HG03066 (cell line): ENCODE measurements around the gene MON1A.
"Not testable (repeated sequence)": the region's sequence is repeated elsewhere in the genome, so short reads cannot be mapped to it uniquely, and the experiment has no call there.

ENCODE experiments used
- ATAC-seq: cut with Tn5 transposase; IDR thresholded peaks from one replicate; pipeline ENCODE4 v1.9.1; 2021; ENCODE audit warnings: low read depth; ENCODE audit not compliant: unreplicated experiment

The MON1A gene

GRCh38 chr3:49924683-49925082 is 4.9 kb downstream of the MON1A start:
- ATAC-seq: no peak

DNA sequence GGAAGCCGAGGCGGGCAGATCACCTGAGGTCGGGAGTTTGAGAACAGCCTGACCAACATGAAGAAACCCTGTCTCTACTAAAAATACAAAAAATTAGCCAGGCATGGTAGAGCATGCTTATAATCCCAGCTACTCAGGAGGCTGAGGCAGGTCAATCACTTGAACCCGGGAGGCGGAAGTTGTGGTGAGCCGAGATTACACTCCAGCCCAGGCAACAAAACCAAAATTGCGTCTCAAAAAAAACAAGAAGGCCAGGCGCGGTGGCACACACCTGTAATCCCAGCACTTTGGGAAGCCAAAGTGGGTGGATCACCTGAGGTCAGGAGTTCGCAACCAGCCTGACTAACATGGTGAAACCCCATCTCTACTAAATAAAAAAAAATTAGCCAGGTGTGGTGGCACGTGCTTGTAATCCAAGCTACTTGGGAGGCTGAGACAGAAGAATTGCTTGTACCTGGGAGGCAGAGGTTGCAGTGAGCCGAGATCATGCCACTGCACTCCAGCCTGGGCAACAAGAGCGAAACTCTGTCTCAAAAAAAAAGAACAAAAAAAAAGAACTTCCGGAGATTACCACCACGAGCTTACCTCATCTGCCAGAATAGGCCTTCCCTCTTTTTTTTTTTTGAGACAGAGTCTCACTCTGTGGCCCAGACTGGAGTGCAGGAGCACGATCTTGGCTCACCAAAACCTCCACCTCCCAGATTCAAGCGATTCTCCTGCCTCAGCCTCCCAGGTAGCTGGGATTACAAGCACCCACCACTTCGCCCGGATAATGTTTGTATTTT is 11.6 kb downstream of the MON1A start:
- not testable (repeated sequence) for ATAC-seq

DNA sequence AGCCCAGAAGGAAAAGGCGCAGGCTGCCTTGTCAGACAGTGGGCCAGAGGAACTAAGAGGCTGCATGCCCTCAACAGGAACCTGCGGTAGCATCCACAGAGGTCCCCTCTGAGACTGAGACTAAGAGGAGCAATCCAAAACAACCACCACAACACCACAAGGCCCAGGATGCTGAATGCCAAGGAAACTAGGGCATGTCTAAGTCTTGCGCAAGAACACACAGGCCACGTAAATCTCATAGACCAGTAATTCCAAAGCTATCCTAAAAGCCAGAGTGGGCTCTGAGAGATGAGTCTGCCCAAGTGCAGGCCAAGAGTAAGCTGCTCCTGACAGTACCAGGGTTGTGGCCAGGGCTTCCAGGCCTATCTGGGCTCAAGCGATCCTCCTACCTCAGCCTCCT is 12.9 kb downstream of the MON1A start:
- ATAC-seq: no peak

GRCh38 chr3:49914906-49915305 is 14.7 kb downstream of the MON1A start:
- no peak for ATAC-seq

GRCh38 chr3:49912881-49913281 is 16.7 kb downstream of the MON1A start:
- no peak for ATAC-seq

- ATAC-seq: no peak
These were observed 18.0 kb downstream of the MON1A start for GRCh38 chr3:49911611-49912010.

DNA sequence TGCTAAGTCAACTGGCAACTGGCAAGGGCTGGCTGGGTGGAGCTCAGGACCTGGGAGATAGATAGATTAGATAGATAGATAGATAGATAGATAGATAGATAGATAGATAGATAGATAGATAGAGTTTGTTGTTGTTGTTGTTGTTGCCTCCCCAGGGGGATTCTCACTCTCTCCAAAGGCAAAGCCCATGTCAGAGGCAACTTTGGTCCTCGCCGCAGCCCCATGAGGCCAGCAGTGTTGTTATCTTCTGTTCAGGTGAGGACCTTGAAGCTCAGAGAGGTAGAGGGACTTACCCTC is 18.5 kb downstream of the MON1A start:
- ATAC-seq: no peak

DNA sequence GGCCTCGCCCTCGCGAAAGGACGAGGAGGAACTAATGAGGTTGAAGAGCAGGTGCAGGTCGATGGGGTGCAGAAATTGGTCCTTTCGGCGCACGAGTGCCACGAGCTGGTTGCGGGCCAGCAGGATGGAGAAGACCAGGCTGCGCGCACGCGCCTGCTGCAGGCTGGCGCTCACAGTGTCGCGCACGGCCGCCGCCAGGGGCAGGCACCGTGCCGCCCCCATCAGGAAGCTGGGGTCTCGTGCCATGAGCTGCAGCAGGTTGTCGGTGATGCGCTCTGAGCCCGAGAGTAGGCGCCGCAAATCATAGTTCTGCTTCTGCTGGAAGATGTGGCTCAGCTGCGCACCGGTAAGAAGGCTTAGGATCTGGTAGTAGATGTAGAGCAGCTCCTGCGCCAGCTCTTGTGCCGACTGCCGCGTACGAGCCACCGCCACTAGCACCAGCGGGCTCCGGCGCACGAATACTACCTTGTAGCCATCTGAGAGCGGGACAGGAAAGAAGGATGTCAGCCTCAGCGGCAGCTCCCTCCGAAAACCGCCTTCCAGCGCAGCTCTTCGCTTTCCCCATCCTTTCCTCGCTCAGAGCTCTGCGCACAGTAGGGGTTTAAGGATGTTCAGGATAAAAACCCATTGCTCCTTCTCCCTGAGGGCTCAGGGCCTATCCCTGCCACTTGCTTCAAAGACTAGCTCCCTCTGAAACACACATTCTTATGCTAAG is 19.0 kb downstream of the MON1A start:
- no peak for ATAC-seq

DNA sequence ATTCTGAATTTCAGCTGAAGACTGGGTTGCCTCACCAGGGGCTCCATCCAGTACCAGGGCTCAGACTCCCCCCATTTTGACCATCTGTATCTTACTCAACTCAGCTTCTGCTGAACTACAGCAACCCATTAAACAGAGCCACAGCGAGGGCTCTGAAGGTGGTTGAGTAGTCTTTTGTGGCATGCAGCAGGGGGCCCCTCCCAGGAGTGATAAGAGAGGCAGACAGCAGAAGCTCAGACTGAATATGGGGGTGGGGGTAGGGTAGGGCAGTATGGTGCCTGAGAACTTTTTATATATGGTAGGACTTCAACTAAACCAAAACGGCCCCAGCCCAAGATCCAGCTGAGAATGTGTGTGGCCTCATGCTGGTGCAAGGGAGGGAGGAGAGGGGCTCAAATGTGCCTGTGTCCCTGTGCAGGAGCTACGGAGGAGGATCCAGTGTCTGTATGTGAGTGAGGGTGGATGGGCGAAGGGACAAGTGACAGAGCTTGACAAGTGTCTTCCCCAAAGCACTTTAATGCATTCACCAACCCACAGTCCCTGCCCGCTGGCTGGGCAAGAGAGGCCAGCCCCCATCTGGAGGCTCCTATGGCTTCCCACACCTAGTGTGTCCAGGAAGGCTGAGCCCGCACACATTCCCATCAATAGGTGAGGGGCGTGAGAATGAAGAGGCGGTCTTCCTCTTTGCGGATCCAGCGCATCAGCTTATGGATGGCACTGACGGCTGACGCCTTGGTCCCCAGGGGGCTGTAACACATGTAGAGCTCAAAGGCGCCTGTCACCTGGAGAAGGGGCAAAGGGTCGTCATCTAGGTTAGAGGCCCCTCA is 21.0 kb downstream of the MON1A start:
- ATAC-seq: no peak

DNA sequence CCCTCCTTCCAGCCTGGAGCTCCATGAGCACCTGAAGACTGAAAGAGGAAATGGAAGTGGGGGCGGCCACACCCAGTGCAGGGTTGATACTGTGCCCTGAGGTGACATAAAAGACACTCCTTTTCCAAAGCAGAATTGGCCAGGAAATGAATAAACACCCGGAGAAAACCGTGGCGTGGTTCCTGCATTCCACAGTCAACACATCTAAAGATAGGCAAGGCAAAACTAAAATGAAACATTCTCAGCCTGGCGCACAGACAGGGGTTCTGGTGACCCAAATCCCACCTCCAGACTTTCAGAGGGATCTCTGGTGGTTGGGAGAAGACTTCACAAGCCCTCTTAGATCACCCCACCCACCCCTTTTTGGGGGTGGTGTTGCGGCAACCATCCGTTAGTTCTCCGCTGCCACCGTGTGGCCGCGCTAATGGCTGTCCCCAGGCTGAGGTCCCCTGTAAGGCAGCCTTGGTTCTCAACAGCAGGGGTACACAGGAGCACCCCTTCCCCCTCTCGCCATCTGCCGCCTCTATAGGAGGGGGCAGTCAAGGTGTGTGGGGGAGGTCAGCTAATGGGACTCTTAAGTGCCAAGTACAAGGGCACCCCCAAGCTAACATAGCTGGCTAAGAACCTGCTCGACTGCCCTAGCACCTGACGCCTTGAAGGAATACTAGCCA is 23.4 kb downstream of the MON1A start:
- ATAC-seq: no peak

DNA sequence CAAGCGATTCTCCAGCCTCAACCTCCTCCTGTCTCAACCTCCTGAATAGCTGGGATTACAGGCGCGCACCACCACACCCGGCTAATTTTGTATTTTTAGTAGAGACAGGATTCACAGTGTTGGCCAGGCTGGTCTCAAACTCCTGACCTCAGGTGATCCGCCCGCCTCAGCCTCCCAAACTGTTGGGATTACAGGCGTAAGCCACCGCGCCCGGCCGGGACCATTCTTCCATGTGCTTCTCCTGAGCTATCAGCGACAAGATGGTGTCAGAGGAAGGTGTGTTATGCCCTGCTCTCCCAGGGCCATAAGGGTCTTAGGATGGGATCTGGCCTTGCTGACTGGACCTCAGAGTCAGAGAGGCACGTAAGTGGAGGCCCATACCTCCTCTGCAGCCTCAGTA is 25.2 kb downstream of the MON1A start:
- ATAC-seq: not testable (repeated sequence)

DNA sequence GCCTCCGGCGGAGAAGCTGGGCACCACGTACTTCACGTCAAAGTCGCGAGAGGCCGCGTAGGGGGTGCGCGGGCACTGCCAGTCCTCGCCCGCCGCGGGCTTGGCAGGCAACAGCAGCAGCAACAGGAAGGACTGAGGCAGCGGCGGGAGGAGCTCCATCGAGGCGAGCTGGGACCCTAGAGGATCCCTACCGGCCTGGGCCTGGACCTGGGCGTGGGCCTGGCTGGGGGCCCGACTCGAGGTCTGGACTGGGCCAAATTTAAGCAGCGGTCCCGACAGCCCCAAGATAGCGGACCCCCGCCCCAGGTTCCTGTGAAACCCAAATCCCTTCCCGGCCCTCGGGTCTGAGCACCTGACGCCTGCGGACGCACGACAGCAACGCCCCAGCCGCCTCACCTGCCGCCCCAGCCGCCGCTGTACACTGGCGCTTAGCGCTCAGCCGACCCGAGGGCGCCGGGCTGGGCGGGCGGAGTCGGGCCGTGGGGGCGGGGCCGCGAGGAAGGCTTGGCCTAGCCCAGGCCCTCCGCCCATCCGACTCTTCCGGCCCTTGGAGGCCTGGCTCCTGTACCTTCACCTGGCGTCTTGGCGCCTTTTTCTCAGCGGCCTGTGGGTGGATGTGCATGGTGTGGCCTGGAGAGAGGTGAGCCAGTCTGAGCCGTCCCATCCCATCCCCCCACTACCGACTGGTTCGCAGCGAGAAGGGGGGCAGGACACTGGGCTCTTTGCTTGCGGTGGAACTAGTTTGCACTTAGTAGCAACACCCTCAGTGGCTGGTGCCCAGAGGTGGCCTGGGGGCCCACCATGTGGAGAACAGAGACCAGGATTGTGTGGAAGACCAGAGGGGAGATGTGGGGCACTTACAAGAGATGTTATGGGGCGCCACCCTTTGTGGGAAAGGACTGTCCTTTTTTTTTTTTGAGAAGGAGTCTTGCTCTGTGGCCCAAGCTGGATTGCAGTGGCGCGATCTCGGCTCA is 25.9 kb downstream of the MON1A start, which contains the start of gene MST1R:
TSS of gene MST1R (minus strand) at position 423 of the 974 bp plus-strand sequence. CDS start at position 159, 264 bp downstream.
- ATAC-seq: peak; percentile 58

GRCh38 chr3:49902511-49903345 is 26.9 kb downstream of the MON1A start:
- no peak for ATAC-seq

- no peak for ATAC-seq
These were observed 28.0 kb downstream of the MON1A start for GRCh38 chr3:49901366-49902339.

GRCh38 chr3:49900491-49901153 is 29.0 kb downstream of the MON1A start:
- ATAC-seq: no peak

- no peak for ATAC-seq
These were observed 29.8 kb downstream of the MON1A start for GRCh38 chr3:49899815-49900214.

GRCh38 chr3:49898991-49899390 is 30.6 kb downstream of the MON1A start:
- no peak for ATAC-seq
